DND-41 (cell line): ENCODE data around the gene MAN2C1.
"Not testable (repeated sequence)": the region's sequence is repeated elsewhere in the genome, so short reads cannot be mapped to it uniquely, and the experiment has no call there.

Experiments
- ATAC-seq: fragments of 200-7000 bp; cut with Tn5 transposase; 3 replicates; pipeline ENCODE4 v1.9.1; 2021; ENCODE audit warnings: low read depth; ENCODE audit not compliant: insufficient read depth
- DNase-seq: peaks from one replicate; pipeline ENCODE4 v3.0.0-alpha.2; 2020
- H2AFZ ChIP-seq: 2 replicates; pipeline ENCODE4 v1.6.0; 2012; ENCODE audit warnings: low read depth, low read length
- H3K27ac ChIP-seq: 2 replicates; pipeline ENCODE4 v1.5.1; 2012; ENCODE audit warnings: low read length, inconsistent platforms
- H3K27me3 ChIP-seq: fragments of 200-600 bp; sonication (generic); 2 replicates; pipeline ENCODE4 v1.6.0; 2012; ENCODE audit warnings: low read length, mild to moderate bottlenecking, inconsistent platforms; ENCODE audit not compliant: insufficient read depth, poor library complexity
- H3K36me3 ChIP-seq: 2 replicates; pipeline ENCODE4 v1.5.1; 2012; ENCODE audit warnings: low read length, inconsistent platforms; ENCODE audit not compliant: insufficient read depth
- H3K4me1 ChIP-seq: 2 replicates; pipeline ENCODE4 v1.5.1; 2012; ENCODE audit warnings: mild to moderate bottlenecking, low read length; ENCODE audit not compliant: insufficient read depth
- H3K4me2 ChIP-seq: 2 replicates; pipeline ENCODE4 v1.6.0; 2012; ENCODE audit warnings: mild to moderate bottlenecking, moderate library complexity, low read length, inconsistent platforms; ENCODE audit not compliant: insufficient read depth
- H3K4me3 ChIP-seq, 2 experiments: fragments of 200-600 bp in 1 of 2; shearing (Covaris generic) in 1 of 2; 2 replicates each; pipeline ENCODE4 v1.5.1; 2012 to 2016; ENCODE audit warnings: inconsistent platforms in 2 of 2, low read length in 2 of 2, mild to moderate bottlenecking in 2 of 2, low read depth in 1 of 2, moderate library complexity in 1 of 2
- H3K79me2 ChIP-seq: 2 replicates; pipeline ENCODE4 v1.6.0; 2012; ENCODE audit warnings: low read length, inconsistent platforms; ENCODE audit not compliant: insufficient read depth
- H3K9ac ChIP-seq: 2 replicates; pipeline ENCODE4 v1.6.0; 2012; ENCODE audit warnings: low read depth, mild to moderate bottlenecking, inconsistent platforms, low read length, moderate library complexity
- H3K9me3 ChIP-seq: 2 replicates; pipeline ENCODE4 v1.5.1; 2012; ENCODE audit warnings: low read length, moderate library complexity, mild to moderate bottlenecking, inconsistent platforms; ENCODE audit not compliant: insufficient read depth, severe bottlenecking
- H4K20me1 ChIP-seq: 2 replicates; pipeline ENCODE4 v1.6.0; 2012; ENCODE audit warnings: low read length; ENCODE audit not compliant: insufficient read depth
- EZH2 ChIP-seq: IDR thresholded peaks from 3 replicates; pipeline ENCODE4 v1.6.1; 2012; ENCODE audit warnings: borderline replicate concordance, low read depth, mild to moderate bottlenecking, moderate library complexity, low read length, inconsistent platforms; ENCODE audit not compliant: severe bottlenecking
- TF ChIP-seq, protein P1 (sequence below): IDR thresholded peaks from 2 replicates; pipeline ENCODE4 v1.5.1; 2012; ENCODE audit warnings: borderline replicate concordance, low read length, moderate library complexity, mild to moderate bottlenecking; ENCODE audit not compliant: poor library complexity, severe bottlenecking; ENCODE audit errors: extremely low read depth

Gene MAN2C1

DNA sequence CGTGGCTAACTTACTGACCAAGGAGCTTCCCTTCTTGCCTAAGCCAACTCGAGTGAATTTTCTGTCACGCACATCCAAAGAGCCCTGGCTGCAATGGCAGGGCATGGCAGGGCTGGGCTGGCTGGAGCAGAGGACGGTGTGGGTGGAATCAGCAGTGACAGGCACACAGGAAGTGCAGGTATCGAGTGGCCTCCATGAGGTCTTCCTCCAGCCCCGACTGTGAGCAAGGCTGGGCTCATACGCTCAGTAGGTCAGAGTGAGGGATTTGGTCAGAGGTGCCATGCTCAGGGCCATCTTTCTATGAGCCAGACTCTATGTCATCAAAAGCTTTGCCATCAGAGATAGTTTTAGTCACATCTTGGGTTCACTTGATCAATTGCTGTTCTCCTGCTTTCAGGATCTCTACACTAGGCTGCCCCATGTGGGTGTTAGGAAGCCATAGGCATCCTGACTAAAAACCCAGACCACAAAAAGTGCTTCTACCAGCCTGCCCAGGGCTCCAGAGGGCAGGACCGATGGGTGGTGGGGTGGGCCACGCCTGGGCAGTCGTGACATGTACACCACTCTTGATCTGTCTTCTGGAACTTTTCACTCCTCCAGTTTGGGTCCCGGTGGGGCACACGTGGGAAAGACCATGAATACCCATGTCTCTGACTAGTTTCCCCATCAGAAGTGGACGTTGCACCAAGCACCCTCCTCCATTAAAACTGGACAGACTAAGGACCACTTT lies 55.1 kb downstream of the MAN2C1 start:
- no peaks in the 10 kb centered on the region for H3K4me1 ChIP-seq
- H3K27ac ChIP-seq, result no peak overlapping the region
- H3K79me2 ChIP-seq, result no peaks in the 10 kb centered on the region
- peaks cover 2% of the 10 kb centered on the region for H3K27me3 ChIP-seq
- DNase-seq, result no peak
- no peaks in the 10 kb centered on the region for H4K20me1 ChIP-seq
- H2AFZ ChIP-seq, result no peak overlapping the region
- TF ChIP-seq EZH2, result no peak
- TF ChIP-seq, protein P1, sequence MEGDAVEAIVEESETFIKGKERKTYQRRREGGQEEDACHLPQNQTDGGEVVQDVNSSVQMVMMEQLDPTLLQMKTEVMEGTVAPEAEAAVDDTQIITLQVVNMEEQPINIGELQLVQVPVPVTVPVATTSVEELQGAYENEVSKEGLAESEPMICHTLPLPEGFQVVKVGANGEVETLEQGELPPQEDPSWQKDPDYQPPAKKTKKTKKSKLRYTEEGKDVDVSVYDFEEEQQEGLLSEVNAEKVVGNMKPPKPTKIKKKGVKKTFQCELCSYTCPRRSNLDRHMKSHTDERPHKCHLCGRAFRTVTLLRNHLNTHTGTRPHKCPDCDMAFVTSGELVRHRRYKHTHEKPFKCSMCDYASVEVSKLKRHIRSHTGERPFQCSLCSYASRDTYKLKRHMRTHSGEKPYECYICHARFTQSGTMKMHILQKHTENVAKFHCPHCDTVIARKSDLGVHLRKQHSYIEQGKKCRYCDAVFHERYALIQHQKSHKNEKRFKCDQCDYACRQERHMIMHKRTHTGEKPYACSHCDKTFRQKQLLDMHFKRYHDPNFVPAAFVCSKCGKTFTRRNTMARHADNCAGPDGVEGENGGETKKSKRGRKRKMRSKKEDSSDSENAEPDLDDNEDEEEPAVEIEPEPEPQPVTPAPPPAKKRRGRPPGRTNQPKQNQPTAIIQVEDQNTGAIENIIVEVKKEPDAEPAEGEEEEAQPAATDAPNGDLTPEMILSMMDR, result no peak
- H3K9ac ChIP-seq, result no peak overlapping the region
- H3K4me3 ChIP-seq, result no peak overlapping the region
- no peak overlapping the region for H3K4me2 ChIP-seq
- H3K9me3 ChIP-seq, result no peaks in the 10 kb centered on the region
- no peaks in the 10 kb centered on the region for H3K36me3 ChIP-seq
- ATAC-seq, result no peak

DNA sequence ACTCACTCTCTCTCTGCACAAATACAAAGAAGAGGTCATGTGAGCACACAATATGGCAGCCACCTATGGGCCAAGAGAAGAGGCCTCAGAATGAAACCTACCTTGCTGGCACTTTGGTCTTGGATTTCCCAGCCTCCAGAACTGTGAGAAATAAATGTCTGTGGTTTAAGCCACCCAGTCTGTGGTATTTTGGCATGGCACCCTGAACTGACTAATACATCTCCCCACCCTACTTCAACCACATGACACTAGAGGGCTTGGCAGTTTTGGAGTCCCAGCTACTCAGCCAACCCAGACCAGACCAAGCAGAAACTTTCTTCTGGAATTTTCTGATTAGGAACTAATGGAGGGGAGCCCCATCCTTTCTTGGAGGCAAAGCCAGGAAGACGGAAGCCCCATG lies 55.9 kb downstream of the MAN2C1 start:
- H3K79me2 ChIP-seq, H4K20me1 ChIP-seq, H3K36me3 ChIP-seq, ATAC-seq, H3K9ac ChIP-seq, H2AFZ ChIP-seq, H3K9me3 ChIP-seq, DNase-seq, H3K4me3 ChIP-seq, H3K4me2 ChIP-seq, H3K27me3 ChIP-seq, H3K27ac ChIP-seq, H3K4me1 ChIP-seq: not testable (repeated sequence)

DNA sequence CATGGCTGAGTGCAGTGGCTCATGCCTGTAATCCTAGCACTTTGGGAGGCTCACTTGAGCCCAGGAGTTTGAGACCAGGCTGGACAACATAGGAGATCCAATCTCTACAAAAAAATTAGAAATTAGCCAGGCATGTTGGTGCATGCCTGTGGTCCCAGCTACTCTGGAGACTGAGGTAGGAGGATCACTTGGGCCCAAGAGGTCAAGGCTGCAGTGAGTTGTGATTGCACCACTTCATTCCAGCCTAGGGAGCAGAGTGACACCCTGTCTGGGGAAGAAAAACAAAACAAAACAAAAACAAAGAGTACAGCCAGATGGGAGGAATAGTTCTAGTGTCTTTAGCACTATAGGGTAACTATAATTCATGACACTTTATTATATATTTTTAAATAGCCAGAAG lies 58.7 kb downstream of the MAN2C1 start:
- no peak for ATAC-seq
- Histone ChIP-seq H3K27ac (no peak overlapping the region), H2AFZ (no peak overlapping the region), H4K20me1 (no peaks in the 10 kb centered on the region), H3K4me1 (no peaks in the 10 kb centered on the region), H3K9ac (no peak overlapping the region), H3K9me3 (no peaks in the 10 kb centered on the region), H3K4me3 (no peak overlapping the region), H3K27me3 (peaks cover 7% of the 10 kb centered on the region), H3K4me2 (no peak overlapping the region), H3K36me3 (no peaks in the 10 kb centered on the region), H3K79me2 (no peaks in the 10 kb centered on the region)
- no peak for DNase-seq
- no peak for TF ChIP-seq EZH2

DNA sequence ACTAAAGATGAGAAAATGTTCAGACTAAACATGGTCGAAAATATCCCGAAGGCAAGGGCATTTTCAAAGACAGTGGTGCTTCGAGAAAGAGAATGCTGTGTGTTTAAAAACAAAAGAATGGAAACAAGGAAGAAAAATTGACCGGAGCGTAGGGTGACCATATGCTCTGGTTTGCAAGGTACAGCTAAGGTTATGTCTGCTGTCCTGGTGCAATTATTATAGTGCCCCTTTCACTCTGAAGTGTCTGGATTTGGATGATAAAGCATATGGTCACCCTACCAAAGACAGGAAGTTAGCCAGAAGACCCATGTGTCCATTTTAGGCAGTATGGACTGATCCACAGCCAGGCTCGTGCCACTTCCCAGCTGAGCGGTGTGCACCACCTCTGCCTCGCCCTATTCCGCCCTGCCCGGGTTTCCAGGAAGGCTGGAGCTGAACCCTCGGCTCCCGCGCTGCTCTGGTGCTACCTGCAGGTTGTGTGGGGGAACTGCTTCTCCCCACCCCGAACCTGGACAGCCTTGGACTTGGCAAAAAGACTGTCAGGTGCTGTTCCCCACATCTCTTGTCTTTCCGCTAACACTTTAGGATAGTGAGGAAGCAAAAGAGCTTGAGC lies 60.5 kb downstream of the MAN2C1 start:
- ATAC-seq (no peak), DNase-seq (peak; percentile 6)
- Histone ChIP-seq H3K9me3 (no peaks in the 10 kb centered on the region), H3K27ac (no peak overlapping the region), H3K79me2 (no peaks in the 10 kb centered on the region), H3K27me3 (peaks cover 7% of the 10 kb centered on the region), H2AFZ (no peak overlapping the region), H3K4me2 (no peak overlapping the region), H3K4me3 (no peak overlapping the region), H3K36me3 (no peaks in the 10 kb centered on the region), H3K4me1 (no peaks in the 10 kb centered on the region), H3K9ac (no peak overlapping the region), H4K20me1 (no peaks in the 10 kb centered on the region)
- no peak for TF ChIP-seq EZH2
- TF ChIP-seq, protein P1, result peak; percentile 49
